PC-9 (cell line): ENCODE data around the gene FJX1. TPM values are rescaled to one million over a fixed set of nuclear protein-coding genes. Genes with fewer than 3 reads are reported as not detected.
"Not testable (repeated sequence)": the region's sequence is repeated elsewhere in the genome, so short reads cannot be mapped to it uniquely, and the experiment has no call there.

ENCODE experiments used
- BruUV-seq: library from RNA; stranded (reverse); fragments of 400-500 nt; replicated peaks from 2 replicates; lab custom pipeline; 2021; lab: Mats Ljungman, UMichigan
- CTCF ChIA-PET: fragments of 300-600 bp; sonication (Branson Sonifier 250); formaldehyde crosslinking; loops from one replicate; lab custom pipeline; 2022; ENCODE audit warnings: antibody characterized with exemption; lab: Charles Lee
- POLR2A ChIA-PET: fragments of 300-600 bp; sonication (Branson Sonifier 250); formaldehyde crosslinking; loops from one replicate; lab custom pipeline; 2022; ENCODE audit warnings: antibody characterized with exemption; ENCODE audit not compliant: unreplicated experiment; lab: Charles Lee
- DNase-seq, 2 experiments: peaks; one replicate each; pipeline versions ENCODE4 v3.0.0 to v3.0.0-alpha.2; 2015 to 2022; ENCODE audit warnings: mixed read lengths in 1 of 2
- H2AFZ ChIP-seq: fragments of 200-600 bp; sonication (generic); 2 replicates; pipeline ENCODE4 v1.8.1; 2017; ENCODE audit warnings: antibody characterized with exemption
- H3F3A ChIP-seq: fragments of 200-600 bp; sonication (generic); 2 replicates; pipeline ENCODE4 v1.8.1; 2017; ENCODE audit warnings: antibody characterized with exemption, mild to moderate bottlenecking, low read depth; ENCODE audit not compliant: insufficient read depth
- H3K27ac ChIP-seq: fragments of 200-600 bp; sonication (generic); 2 replicates; pipeline ENCODE4 v1.6.1; 2016; ENCODE audit warnings: mixed run types
- H3K27me3 ChIP-seq: fragments of 200-600 bp; sonication (generic); 2 replicates; pipeline ENCODE4 v1.6.1; 2016; ENCODE audit warnings: low read depth, mixed run types; ENCODE audit not compliant: insufficient read depth
- H3K36me3 ChIP-seq: fragments of 200-600 bp; sonication (generic); 2 replicates; pipeline ENCODE4 v1.6.1; 2016; ENCODE audit warnings: low read depth, mixed run types
- H3K4me1 ChIP-seq: fragments of 200-600 bp; sonication (generic); replicated peaks from 2 replicates; pipeline ENCODE4 v1.6.1; 2016; ENCODE audit warnings: mixed run types; ENCODE audit not compliant: insufficient read depth
- H3K4me2 ChIP-seq: fragments of 200-600 bp; sonication (generic); 2 replicates; pipeline ENCODE4 v1.6.1; 2017; ENCODE audit warnings: mixed run types
- H3K4me3 ChIP-seq: fragments of 200-600 bp; sonication (generic); 2 replicates; pipeline ENCODE4 v1.6.1; 2016; ENCODE audit warnings: mixed run types
- H3K79me2 ChIP-seq: fragments of 200-600 bp; sonication (generic); 2 replicates; pipeline ENCODE4 v1.6.1; 2017; ENCODE audit warnings: low read depth, mixed run types
- H3K9me2 ChIP-seq: fragments of 200-600 bp; sonication (generic); 2 replicates; pipeline ENCODE4 v1.8.1; 2017; ENCODE audit warnings: mild to moderate bottlenecking; ENCODE audit not compliant: insufficient read depth
- H3K9me3 ChIP-seq: fragments of 200-600 bp; sonication (generic); 2 replicates; pipeline ENCODE4 v1.8.1; 2016; ENCODE audit warnings: low read depth; ENCODE audit not compliant: insufficient read depth
- H4K20me1 ChIP-seq: fragments of 200-600 bp; sonication (generic); 2 replicates; pipeline ENCODE4 v1.8.1; 2017; ENCODE audit not compliant: insufficient read depth
- EZH2 ChIP-seq: fragments of 200-600 bp; sonication (generic); IDR thresholded peaks from 2 replicates; pipeline ENCODE4 v1.8.0; 2017; ENCODE audit warnings: antibody characterized with exemption, low read depth
- intact Hi-C: fragments of 100-400 bp; cut with micrococcal nuclease; formaldehyde crosslinking; loops from one replicate; pipeline ENCODE4 v1.10.0; 2022; ENCODE audit not compliant: unreplicated experiment
- total RNA-seq: library from RNA; stranded (reverse); gene quantifications from 2 replicates; pipeline ENCODE4 v1.2.3, GENCODE V29; 2021
- TF ChIP-seq, protein P1 (sequence below): fragments of 200-600 bp; sonication (generic); conservative IDR thresholded peaks from 2 replicates; pipeline ENCODE4 v1.6.1; 2017; ENCODE audit warnings: mixed run types, antibody characterized with exemption, mild to moderate bottlenecking, moderate library complexity

Gene FJX1
- total RNA-seq, 1 experiment from 2014 or later = 14.8 TPM

DNA sequence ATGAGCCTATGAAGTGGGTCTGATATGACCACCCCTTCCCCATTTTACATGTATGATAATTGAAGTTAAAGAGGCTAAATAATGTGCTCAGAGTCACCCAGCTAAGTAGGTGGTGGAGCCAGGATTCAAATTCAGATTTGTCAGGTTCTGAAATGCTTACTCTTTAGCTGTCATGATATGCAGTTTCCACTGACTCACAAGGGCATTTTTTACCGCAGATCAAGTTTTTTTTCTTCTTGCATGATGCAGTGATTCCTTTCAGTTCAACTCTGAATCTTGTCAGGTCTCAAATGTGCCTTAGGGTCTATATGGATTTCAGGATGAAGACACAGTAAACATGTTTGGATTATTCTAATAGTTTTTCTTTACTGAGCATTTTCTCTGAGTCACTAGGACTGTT is 31.7 kb downstream of the FJX1 start:
- H3K79me2 ChIP-seq = no peaks in the 10 kb centered on the region
- POLR2A ChIA-PET = interaction anchor here (0.6 kb wide), 1 partner anchor 1751 kb away, joined by 12 read pairs; no protein-coding TSS in a partner anchor
- H3K4me3 ChIP-seq = no peak overlapping the region
- H3K4me1 ChIP-seq = 0 out of 2 replicates have a peak, but pooled peaks cover 4% of the 10 kb centered on the region
- H3K9me3 ChIP-seq = no peaks in the 10 kb centered on the region
- no peaks in the 10 kb centered on the region for H3K9me2 ChIP-seq
- H2AFZ ChIP-seq = no peak overlapping the region
- intact Hi-C loops = no loop called here
- no TSS peak for BruUV-seq
- TF ChIP-seq, protein P1, sequence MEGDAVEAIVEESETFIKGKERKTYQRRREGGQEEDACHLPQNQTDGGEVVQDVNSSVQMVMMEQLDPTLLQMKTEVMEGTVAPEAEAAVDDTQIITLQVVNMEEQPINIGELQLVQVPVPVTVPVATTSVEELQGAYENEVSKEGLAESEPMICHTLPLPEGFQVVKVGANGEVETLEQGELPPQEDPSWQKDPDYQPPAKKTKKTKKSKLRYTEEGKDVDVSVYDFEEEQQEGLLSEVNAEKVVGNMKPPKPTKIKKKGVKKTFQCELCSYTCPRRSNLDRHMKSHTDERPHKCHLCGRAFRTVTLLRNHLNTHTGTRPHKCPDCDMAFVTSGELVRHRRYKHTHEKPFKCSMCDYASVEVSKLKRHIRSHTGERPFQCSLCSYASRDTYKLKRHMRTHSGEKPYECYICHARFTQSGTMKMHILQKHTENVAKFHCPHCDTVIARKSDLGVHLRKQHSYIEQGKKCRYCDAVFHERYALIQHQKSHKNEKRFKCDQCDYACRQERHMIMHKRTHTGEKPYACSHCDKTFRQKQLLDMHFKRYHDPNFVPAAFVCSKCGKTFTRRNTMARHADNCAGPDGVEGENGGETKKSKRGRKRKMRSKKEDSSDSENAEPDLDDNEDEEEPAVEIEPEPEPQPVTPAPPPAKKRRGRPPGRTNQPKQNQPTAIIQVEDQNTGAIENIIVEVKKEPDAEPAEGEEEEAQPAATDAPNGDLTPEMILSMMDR = no peak
- TF ChIP-seq EZH2 = no peak
- H4K20me1 ChIP-seq = no peaks in the 10 kb centered on the region
- H3F3A ChIP-seq = no peaks in the 10 kb centered on the region
- H3K4me2 ChIP-seq = no peak overlapping the region
- CTCF ChIA-PET = no interaction called here
- no peaks in the 10 kb centered on the region for H3K27me3 ChIP-seq
- DNase-seq = peak in 1 of 2 experiments; percentile 34
- H3K36me3 ChIP-seq = no peaks in the 10 kb centered on the region
- H3K27ac ChIP-seq = no peak overlapping the region

DNA sequence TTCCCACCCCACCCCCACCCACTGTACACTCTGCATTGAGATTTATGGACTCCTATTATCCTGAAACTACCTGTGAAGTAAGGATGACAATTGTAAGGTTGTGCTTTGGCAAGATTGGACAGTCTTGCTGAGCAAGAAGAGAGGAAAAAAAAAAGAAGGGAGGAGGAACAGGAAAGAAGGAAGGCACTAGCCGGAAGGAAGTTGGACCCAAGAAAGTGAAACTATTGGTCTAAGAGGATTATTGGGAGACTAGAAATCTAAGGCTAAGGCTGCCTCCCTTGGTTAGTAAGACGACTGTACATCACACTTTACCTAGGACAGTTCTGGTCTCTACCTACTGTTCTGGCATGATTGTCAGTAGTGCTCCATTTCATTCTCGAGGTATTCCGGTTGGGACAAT is 32.2 kb downstream of the FJX1 start:
- DNase-seq = no peak
- TF ChIP-seq, protein P1 = no peak
- TF ChIP-seq EZH2 = no peak
- H4K20me1 ChIP-seq = no peaks in the 10 kb centered on the region
- no TSS peak for BruUV-seq
- H3K79me2 ChIP-seq = no peaks in the 10 kb centered on the region
- no peak overlapping the region for H3K4me2 ChIP-seq
- H3F3A ChIP-seq = no peaks in the 10 kb centered on the region
- H3K36me3 ChIP-seq = no peaks in the 10 kb centered on the region
- ChIA-PET POLR2A (no interaction called here), CTCF (no interaction called here)
- no peak overlapping the region for H3K4me3 ChIP-seq
- intact Hi-C loops = no loop called here
- 0 out of 2 replicates have a peak, but pooled peaks cover 4% of the 10 kb centered on the region for H3K4me1 ChIP-seq
- no peak overlapping the region for H2AFZ ChIP-seq
- no peaks in the 10 kb centered on the region for H3K9me2 ChIP-seq
- no peaks in the 10 kb centered on the region for H3K27me3 ChIP-seq
- no peak overlapping the region for H3K27ac ChIP-seq
- no peaks in the 10 kb centered on the region for H3K9me3 ChIP-seq

DNA sequence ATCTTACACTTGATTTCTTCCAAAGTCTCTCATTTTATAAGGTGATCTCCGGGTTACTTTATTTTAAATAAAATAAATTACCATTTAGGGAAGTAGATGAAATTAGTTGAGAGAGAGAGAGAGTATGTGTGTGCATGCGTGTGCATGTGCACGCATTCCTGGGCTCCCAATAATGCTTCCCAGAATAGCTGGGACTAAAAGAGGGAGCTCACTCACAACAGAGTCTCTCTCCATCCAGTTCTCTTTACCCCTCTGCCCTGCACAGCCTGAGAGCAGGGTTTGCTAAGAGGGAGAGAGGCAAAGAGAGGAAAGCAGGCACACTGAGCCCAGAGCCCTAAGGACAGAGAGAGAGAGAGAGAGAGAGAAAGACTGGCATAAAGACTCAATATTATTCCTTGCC is 33.0 kb downstream of the FJX1 start:
- Histone ChIP-seq H3K9me2 (no peaks in the 10 kb centered on the region), H2AFZ (no peak overlapping the region), H3K36me3 (no peaks in the 10 kb centered on the region), H3K4me2 (no peak overlapping the region), H3K9me3 (no peaks in the 10 kb centered on the region), H3K27ac (no peak overlapping the region), H3K4me1 (0 out of 2 replicates have a peak, but pooled peaks cover 4% of the 10 kb centered on the region), H3F3A (no peaks in the 10 kb centered on the region), H3K79me2 (no peaks in the 10 kb centered on the region), H3K4me3 (no peak overlapping the region), H4K20me1 (no peaks in the 10 kb centered on the region), H3K27me3 (no peaks in the 10 kb centered on the region)
- intact Hi-C loops = no loop called here
- no peak for DNase-seq
- BruUV-seq = no TSS peak
- TF ChIP-seq, protein P1 = no peak
- TF ChIP-seq EZH2 = no peak
- CTCF ChIA-PET = no interaction called here
- POLR2A ChIA-PET = no interaction called here

DNA sequence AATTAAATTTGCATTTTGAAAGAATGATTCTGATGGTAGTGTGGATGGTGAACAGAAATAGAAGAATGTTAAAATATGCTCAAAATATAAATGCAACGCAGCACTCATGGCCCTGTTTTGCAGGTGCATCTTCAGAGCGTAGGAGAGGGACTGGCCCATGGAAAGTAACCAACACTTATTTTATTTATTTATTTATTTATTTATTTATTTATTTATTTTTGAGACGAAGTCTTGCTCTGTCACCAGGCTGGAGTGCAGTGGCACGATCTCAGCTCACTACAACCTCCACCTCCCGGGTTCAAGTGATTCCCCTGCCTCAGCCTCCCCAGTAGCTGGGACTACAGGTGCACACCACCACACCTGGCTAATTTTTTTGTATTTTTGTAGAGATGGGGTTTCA is 34.5 kb downstream of the FJX1 start:
- H3K27ac ChIP-seq, intact Hi-C loops, H3K4me2 ChIP-seq, H3K9me3 ChIP-seq, POLR2A ChIA-PET, DNase-seq, H3K9me2 ChIP-seq, H3K36me3 ChIP-seq, H3K4me1 ChIP-seq, H3K27me3 ChIP-seq, H3F3A ChIP-seq, H3K4me3 ChIP-seq, BruUV-seq, H4K20me1 ChIP-seq, CTCF ChIA-PET, H3K79me2 ChIP-seq: not testable (repeated sequence)
- H2AFZ ChIP-seq = peak overlapping the region; percentile 37; the same call in 1 of the 2 replicates
